HG02588 (cell line): ENCODE measurements around the gene SYNM.

Experiments used
- ATAC-seq: cut with Tn5 transposase; IDR thresholded peaks from one replicate; pipeline ENCODE4 v1.9.1; 2021; ENCODE audit warnings: mild to moderate bottlenecking, moderate library complexity; ENCODE audit not compliant: unreplicated experiment

Gene SYNM

GRCh38 chr15:99082798-99083197 lies 22.1 kb upstream of the SYNM start:
- ATAC-seq, result no peak

DNA sequence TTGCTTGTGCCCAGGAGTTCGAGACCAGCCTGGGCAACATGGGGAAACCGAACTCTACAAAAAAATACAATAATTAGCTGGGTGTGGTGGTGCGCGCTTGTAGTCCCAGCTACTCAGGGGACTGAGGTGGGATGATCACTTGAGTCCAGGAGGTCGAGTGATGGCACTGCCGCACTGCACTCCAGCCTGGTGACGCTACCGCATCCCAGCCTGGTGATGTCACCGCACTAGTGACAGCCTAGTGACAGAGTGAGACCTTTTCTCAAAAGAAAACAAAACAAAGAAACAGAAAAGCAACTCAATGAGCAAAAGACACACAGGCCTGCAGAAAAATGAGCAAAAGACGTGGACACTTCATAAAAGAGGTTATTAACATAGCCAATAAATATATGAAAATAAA lies 19.9 kb upstream of the SYNM start:
- ATAC-seq, result no peak

DNA sequence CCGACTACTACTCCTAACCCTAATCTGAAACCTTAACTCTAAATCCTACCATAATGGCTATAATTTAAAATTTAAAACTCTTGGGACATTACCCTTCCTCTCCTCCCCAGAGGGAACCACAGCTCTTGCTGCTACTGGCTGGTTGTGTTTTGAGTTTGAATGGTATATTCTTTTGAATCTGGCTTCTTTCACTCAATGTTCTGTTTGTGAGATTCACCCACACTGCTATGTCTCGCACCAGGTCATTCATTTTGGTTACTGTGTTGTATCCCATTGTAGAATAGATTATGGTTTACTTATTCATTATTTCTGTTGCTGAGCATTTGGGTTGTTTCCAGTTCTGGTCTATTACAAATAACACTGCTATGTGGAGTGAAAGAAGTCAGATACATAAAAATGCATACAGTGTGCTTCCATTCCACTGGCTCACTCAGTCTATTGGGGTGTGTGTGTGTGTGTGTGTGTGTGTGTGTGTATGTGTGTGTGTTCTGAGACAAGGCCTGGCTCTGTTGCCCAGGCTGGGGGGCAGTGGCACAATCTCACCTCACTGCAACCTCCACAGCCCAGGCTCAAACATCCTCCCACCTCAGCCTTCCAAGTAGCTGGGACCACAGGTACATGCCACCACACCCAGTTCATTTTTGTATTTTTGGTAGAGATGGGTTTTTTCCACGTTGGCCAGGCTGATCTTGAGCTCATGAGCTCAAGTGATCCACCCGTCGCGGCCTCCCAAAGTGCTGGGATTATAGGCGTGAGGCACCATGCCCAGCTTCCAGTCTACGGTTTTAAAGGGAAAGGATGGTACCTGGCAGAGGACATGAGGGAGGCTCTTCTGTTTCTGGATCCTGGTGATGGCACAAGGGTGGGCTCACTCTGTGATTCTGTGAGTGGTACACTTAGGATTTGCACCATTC lies 19.2 kb upstream of the SYNM start:
- no peak for ATAC-seq

- no peak for ATAC-seq
Observed at GRCh38 chr15:99086327-99086667, 18.6 kb upstream of the SYNM start.

DNA sequence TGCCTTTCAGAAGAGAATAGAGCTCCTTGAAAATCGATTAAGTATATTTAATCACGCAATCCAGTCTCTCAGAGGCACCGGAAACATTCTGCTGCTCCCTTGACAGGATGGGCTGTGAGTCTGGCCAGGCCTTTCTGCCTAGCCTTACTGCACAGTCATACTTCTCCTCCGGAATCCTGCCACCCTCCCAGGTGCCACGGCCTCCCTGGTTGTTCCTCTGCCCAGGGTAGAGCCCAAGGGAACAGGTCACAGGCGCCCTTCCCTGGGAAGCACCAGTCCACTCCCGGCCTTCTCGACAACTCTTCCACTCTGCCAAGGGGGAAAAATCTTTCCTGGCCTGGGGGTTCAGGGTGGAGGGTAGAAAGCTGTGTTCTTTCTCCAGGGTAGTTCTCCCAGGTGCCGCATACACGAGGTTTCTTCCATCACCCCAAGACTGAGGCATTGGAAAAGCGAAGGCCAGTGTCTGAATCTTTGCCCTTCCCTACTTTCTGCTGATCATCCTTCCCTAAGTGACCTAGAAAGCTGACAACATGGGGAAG lies 17.4 kb upstream of the SYNM start:
- no peak for ATAC-seq

GRCh38 chr15:99090011-99090699 lies 14.7 kb upstream of the SYNM start:
- peak; percentile 99 for ATAC-seq

- no peak for ATAC-seq
Observed at GRCh38 chr15:99090938-99091337, 13.9 kb upstream of the SYNM start.

DNA sequence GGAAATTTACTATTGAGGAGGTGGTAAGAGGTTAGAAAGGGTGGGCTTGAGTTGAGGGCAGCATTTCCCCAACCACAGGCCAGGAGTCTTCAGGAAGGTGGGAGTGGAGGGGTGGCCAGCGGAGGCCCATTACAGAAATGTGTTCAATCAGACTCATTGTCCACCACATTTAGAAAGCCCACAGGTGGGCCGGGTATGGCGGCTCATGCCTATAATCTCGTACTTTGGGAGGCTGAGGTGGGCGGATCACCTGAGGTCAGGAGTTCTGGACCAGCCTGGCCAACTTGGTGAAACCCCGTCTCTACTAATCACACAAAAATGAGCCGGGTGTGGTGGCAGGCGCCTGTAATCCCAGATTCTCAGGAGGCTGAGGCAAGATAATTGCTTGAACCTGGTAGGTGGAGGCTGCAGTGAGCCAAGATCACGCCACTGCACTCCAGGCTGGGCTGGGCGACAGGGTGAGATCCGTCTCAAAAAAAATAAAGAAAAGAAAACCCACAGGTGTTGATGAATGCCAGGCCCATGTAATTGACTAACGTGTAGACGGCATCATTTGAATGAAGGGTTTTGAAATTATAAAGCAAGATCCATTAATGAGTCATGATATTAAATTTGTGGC lies 12.2 kb upstream of the SYNM start:
- no peak for ATAC-seq

GRCh38 chr15:99095626-99096025 lies 9.3 kb upstream of the SYNM start:
- no peak for ATAC-seq

DNA sequence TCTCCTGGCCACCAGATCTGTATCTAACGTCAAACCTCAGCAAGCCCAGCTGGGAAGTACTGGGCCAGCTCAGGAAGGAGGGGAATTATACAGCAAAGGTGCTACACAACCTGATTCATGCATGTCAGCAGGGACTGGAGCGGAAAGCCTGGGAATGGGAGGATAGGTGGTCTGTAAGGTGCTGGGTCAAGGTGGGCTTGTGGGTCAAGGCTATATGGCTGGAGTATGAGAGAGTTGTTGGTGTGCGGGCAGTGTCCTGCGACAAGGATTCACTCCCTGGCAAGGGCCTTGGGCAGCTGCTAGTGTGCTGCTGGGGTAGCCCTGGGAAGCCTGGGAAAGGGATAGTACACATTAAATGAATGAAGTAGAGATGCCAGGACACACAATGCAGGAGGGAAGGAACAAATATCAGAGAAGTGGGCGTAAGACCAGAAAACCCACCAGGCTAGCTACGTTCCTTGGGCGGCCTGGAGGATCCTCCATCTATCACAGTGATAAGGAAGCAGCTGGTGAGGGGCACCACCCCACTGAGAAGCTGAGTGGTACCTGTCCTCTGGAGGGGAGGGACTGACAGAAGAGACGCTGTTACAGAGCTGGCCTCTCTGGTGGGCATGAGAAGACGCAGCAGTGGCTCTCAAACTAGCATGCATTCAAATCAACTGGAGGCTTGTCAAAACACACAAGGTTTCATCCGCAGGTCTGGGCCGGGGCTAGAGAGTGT lies 8.5 kb upstream of the SYNM start:
- ATAC-seq, result no peak

DNA sequence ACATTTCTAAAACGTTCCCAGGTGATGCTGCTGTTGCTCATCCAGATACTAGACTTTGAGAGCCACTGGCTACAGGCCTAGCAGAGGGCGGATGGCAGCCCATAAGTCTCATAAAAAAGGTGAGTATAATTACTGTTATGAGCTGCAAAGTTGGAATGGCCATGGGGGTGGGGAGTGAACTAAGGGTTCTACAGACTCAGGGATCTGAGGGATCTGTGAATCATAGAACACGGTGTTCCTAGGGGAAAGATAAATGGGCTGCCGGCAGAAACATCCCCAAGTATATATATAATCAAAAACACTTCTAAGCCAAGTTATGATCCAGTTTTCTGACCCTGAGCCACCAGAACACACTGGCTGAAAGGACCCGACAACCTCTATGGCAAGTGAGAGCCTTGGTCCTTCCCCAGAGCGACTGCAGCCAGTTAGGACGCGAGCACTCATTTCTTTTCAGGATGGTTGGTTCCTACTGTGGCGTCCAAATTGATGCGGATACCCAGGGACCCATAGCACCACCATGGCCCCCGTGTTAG lies 7.9 kb upstream of the SYNM start:
- ATAC-seq, result no peak

- no peak for ATAC-seq
Observed at GRCh38 chr15:99097441-99098410, 7.2 kb upstream of the SYNM start.

DNA sequence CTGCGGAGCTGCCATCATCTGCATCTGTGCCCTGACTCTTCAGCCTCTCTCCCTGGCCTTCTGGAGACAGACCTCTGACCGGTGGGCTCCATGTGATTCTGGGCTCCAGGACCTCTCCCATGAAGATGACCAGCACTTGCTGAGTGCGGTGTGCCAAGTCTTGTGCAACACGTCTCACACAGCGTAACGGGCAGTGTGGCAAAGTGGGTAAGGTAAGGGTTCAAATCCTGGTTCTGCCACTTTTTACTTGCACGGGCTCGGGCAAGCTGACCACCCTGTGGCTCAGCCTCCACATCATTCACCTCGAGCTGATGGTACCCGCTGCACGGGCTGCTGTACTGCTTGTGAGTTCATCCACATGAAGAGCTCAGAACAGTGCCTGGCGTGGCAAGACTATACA lies 6.5 kb upstream of the SYNM start:
- no peak for ATAC-seq

GRCh38 chr15:99098991-99099390 lies 5.9 kb upstream of the SYNM start:
- no peak for ATAC-seq

GRCh38 chr15:99099661-99100060 lies 5.2 kb upstream of the SYNM start:
- ATAC-seq, result no peak

GRCh38 chr15:99100245-99101173 lies 4.4 kb upstream of the SYNM start:
- no peak for ATAC-seq

GRCh38 chr15:99101501-99101900 lies 3.4 kb upstream of the SYNM start:
- ATAC-seq, result no peak
